Common myeloid progenitor, CD34-positive (primary cell): ENCODE results near the gene NDUFB1.

Source experiments
- CTCF ChIA-PET: fragments of 350-600 bp; sonication (Branson Sonifier 250); formaldehyde crosslinking; loops from one replicate; lab custom pipeline; 2021; ENCODE audit warnings: antibody characterized with exemption; lab: Charles Lee
- POLR2A ChIA-PET: fragments of 350-600 bp; sonication (Branson Sonifier 250); formaldehyde crosslinking; loops from one replicate; lab custom pipeline; 2021; ENCODE audit warnings: antibody characterized with exemption; lab: Charles Lee
- DNase-seq, 3 donors: peaks; one replicate each; pipeline versions ENCODE4 v3.0.0 to v3.0.0-alpha.2; 2013
- H3K27ac ChIP-seq, 2 experiments: 1 replicate in 1 of 2; 2 replicates in 1 of 2; pipeline ENCODE4 v1.7.0; 2013; ENCODE audit warnings: inconsistent platforms in 2 of 2, low read length in 2 of 2, mild to moderate bottlenecking in 2 of 2, low read depth in 1 of 2, moderate library complexity in 1 of 2; ENCODE audit not compliant: severe bottlenecking in 2 of 2, insufficient read depth in 1 of 2, poor library complexity in 1 of 2
- H3K27me3 ChIP-seq, 5 experiments: replicated peaks in 2 of 5; 1 replicate in 3 of 5; 2 replicates in 2 of 5; pipeline versions ENCODE4 v1.6.1 to v1.7.0; 2013; ENCODE audit warnings: low read length in 4 of 5, mild to moderate bottlenecking in 2 of 5, moderate library complexity in 2 of 5, inconsistent platforms in 1 of 5; ENCODE audit not compliant: insufficient read depth in 5 of 5, control insufficient read depth in 4 of 5
- H3K36me3 ChIP-seq, 4 experiments: 1 replicate in 2 of 4; 2 replicates in 2 of 4; pipeline versions ENCODE4 v1.6.1 to v1.7.0; 2013; ENCODE audit warnings: low read length in 3 of 4, control low read depth in 1 of 4, mild to moderate bottlenecking in 1 of 4; ENCODE audit not compliant: control insufficient read depth in 4 of 4, insufficient read depth in 4 of 4
- H3K4me1 ChIP-seq, 4 experiments: 1 replicate in 3 of 4; 2 replicates in 1 of 4; pipeline versions ENCODE4 v1.6.1 to v1.7.1; 2013; ENCODE audit warnings: low read length in 3 of 4, mild to moderate bottlenecking in 3 of 4, control low read depth in 1 of 4, inconsistent platforms in 1 of 4, moderate library complexity in 1 of 4; ENCODE audit not compliant: control insufficient read depth in 4 of 4, insufficient read depth in 4 of 4; ENCODE audit errors: control extremely low read depth in 1 of 4
- H3K4me3 ChIP-seq, 7 experiments: 1 replicate in 4 of 7; 2 replicates in 3 of 7; pipeline versions ENCODE4 v1.5.1 to v1.7.0; 2013; ENCODE audit warnings: mild to moderate bottlenecking in 7 of 7, low read length in 6 of 7, moderate library complexity in 6 of 7, inconsistent platforms in 2 of 7, low read depth in 2 of 7, control low read depth in 1 of 7; ENCODE audit not compliant: insufficient read depth in 4 of 7, control insufficient read depth in 1 of 7; ENCODE audit errors: extremely low read depth in 1 of 7
- H3K9me3 ChIP-seq, 5 experiments: 1 replicate in 4 of 5; 2 replicates in 1 of 5; pipeline versions ENCODE4 v1.6.1 to v1.7.1; 2013; ENCODE audit warnings: low read length in 4 of 5, mild to moderate bottlenecking in 2 of 5, inconsistent platforms in 1 of 5, low read depth in 1 of 5, moderate library complexity in 1 of 5; ENCODE audit not compliant: control insufficient read depth in 4 of 5, insufficient read depth in 2 of 5; ENCODE audit errors: control extremely low read depth in 1 of 5
- WGBS: methylation state at CpG from one replicate; pipeline ENCODE4 v1.1.5; 2013; ENCODE audit not compliant: insufficient coverage; 5-methylcytosine and 5-hydroxymethylcytosine counted together

Gene NDUFB1

GRCh38 chr14:92121207-92121669 lies 268 bp downstream of the NDUFB1 start:
- CTCF ChIA-PET, result interaction anchor here (1.1 to 6.8 kb wide), 4 partner anchors 12 to 38 kb away, joined by 3 to 69 read pairs (median 26); partner anchors contain the start of gene ATXN3
- peak overlapping the region; percentile 97 to 99 for H3K27ac ChIP-seq
- H3K27me3 ChIP-seq, result no peaks in the 10 kb centered on the region
- H3K36me3 ChIP-seq, result peaks cover 2 to 35% (median 12%) of the 10 kb centered on the region in 4 experiments
- H3K9me3 ChIP-seq, result no peaks in the 10 kb centered on the region
- H3K4me3 ChIP-seq, result peak overlapping the region; percentile 80 to 99 (median 95)
- H3K4me1 ChIP-seq, result peaks cover 0 to 21% (median 13%) of the 10 kb centered on the region in 4 experiments
- WGBS, result 0% methylated on average over 26 of the region's 36 CpGs
- POLR2A ChIA-PET, result interaction anchor here (0.6 to 2.3 kb wide), 9 partner anchors 10 to 639 kb away, joined by 3 to 21 read pairs (median 3); partner anchors contain the start of genes ATXN3 and TRIP11
- DNase-seq, result peak in 2 of 3 donors; percentile 34 to 49

DNA sequence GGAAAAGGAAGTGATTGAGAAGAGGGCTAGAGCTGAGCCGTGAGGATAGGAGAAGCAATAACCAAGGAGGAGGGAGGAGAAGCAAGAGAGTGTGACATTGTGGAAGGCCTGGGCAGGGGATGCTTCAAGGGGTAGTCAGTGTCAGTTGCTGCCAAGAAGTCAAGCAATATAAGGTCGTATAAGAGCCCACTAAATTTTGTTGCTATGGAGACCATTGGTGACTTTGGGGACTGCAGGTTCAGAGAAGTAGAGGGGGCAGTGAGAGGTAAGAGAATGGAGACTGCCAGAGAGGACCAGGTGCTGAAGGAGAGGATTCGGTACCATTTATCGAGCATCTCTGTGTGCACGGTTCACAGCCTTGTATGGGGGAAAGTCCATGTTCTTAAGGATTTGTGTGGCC lies 12.0 kb downstream of the NDUFB1 start:
- CTCF ChIA-PET, result interaction anchor here (4.6 kb wide), 1 partner anchor 10 kb away, joined by 69 read pairs; the partner anchor contains the start of genes CPSF2 and NDUFB1
- 95% methylated on average over 5 of the region's 5 CpGs for WGBS
- POLR2A ChIA-PET, result no interaction called here

DNA sequence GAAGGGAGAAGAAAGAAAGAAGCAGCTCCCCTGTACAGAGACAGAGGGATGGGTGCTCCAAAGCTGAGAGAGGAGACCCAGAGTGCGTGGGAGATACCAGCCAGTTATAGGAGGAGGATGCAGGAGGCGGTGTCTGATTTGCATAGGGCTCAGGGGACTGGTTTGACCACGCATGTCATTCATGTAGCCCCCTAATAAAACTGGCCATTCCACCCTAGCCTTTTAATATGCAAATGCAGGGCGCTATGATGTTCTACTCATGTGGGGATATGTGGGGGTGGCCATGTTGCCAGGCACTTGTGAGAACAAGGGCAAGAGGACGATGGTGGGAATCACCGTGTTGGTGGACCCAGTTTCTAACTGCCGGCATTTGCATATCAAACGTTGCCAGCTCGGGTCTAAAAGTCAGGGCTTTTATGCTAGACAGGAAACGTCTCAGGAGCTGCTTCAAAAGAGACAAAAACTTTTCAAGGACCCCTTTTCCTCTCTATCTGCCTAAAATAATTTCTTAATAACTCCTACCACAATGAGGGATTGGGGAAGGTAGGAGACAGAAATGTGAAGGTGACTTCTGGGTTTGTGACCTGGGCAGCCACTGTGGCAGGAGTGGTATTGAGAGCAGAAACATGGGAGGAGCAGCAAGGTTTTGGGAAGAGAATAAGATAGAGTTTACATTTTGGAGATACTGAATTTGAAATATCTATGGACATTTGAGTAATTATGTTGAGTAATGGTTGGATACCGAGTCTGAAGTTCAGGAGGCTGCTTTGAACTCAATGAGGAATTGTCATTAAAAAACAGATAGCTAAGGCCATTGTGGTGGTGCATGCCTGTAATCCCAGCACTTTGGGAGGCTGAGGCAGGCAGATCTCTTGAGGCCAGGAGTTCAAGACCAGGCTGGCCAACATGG lies 12.9 kb downstream of the NDUFB1 start:
- 64% methylated on average over 7 of the region's 11 CpGs for WGBS
- Histone ChIP-seq H3K36me3 (no peaks in the 10 kb centered on the region), H3K27ac (no peak overlapping the region), H3K4me1 (peaks cover 5 to 17% (median 14%) of the 10 kb centered on the region in 4 experiments), H3K9me3 (no peaks in the 10 kb centered on the region), H3K27me3 (no peaks in the 10 kb centered on the region), H3K4me3 (no peak overlapping the region)
- no peak for DNase-seq
- ChIA-PET POLR2A (no interaction called here), CTCF (interaction anchor here (4.6 kb wide), 1 partner anchor 11 kb away, joined by 69 read pairs; the partner anchor contains the start of genes CPSF2 and NDUFB1)

More for the DNA sequence above, 12.0 kb downstream of the NDUFB1 start:
- DNase-seq, result peak in 2 of 3 donors; percentile 11 to 20
- H3K4me1 ChIP-seq, result peaks cover 2 to 11% (median 9%) of the 10 kb centered on the region in 4 experiments
- H3K4me3 ChIP-seq, result no peak overlapping the region
- H3K27me3 ChIP-seq, result no peaks in the 10 kb centered on the region
- no peak overlapping the region for H3K27ac ChIP-seq
- H3K36me3 ChIP-seq, result no peaks in the 10 kb centered on the region
- H3K9me3 ChIP-seq, result no peaks in the 10 kb centered on the region

GRCh38 chr14:92106143-92106926 lies 15.2 kb downstream of the NDUFB1 start, which contains the start of gene ATXN3:
ATXN3 (minus strand) TSS chr14:92106582; CDS start chr14:92106552, 30 bp downstream.
- 0% methylated on average over 46 of the region's 66 CpGs for WGBS
- Histone ChIP-seq H3K27ac (peak within 1 kb of the TSS; percentile 92 to 94), H3K4me1 (peaks cover 9 to 30% (median 20%) of the 10 kb centered on the region in 4 experiments), H3K27me3 (no peaks in the 10 kb centered on the region), H3K36me3 (no peaks in the 10 kb centered on the region), H3K4me3 (peak within 1 kb of the TSS; percentile 75 to 99 (median 97)), H3K9me3 (no peaks in the 10 kb centered on the region)
- peak; percentile 99 for DNase-seq
- CTCF ChIA-PET, result interaction anchor here (0.6 to 4.6 kb wide), 9 partner anchors 9 to 508 kb away, joined by 3 to 69 read pairs (median 3); partner anchors contain the start of genes CPSF2 and NDUFB1
- POLR2A ChIA-PET, result interaction anchor here (0.8 to 2.6 kb wide), 5 partner anchors 10 to 545 kb away, joined by 3 to 21 read pairs (median 5); partner anchors contain the start of genes CPSF2, NDUFB1 and TRIP11

DNA sequence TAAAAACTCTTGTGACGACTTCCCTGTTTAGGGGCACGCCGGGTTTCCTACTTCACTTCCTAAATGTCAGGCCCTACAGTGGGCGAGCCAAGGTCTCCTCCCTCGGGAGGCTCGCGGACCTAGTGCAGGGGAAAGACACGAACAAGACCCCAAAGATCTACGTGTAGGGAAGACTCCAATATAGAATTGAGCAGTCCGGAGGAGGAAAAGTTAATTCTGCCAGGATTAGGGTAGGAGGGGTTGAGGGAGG lies 15.7 kb downstream of the NDUFB1 start:
- Histone ChIP-seq H3K36me3 (no peaks in the 10 kb centered on the region), H3K4me1 (peaks cover 12 to 30% (median 20%) of the 10 kb centered on the region in 4 experiments), H3K9me3 (no peaks in the 10 kb centered on the region), H3K27ac (peak overlapping the region; percentile 92 to 94), H3K27me3 (no peaks in the 10 kb centered on the region), H3K4me3 (peak overlapping the region; percentile 75 to 99 (median 97))
- peak; percentile 62 to 64 (median 63) for DNase-seq
- WGBS, result 0% methylated on average over 9 of the region's 10 CpGs
- ChIA-PET CTCF (interaction anchor here (1.1 to 4.6 kb wide), 5 partner anchors 14 to 508 kb away, joined by 3 to 69 read pairs (median 3); partner anchors contain the start of genes CPSF2 and NDUFB1), POLR2A (interaction anchor here (1.0 to 2.6 kb wide), 3 partner anchors 16 to 545 kb away, joined by 4 to 21 read pairs (median 8); partner anchors contain the start of genes CPSF2, NDUFB1 and TRIP11)
